8988T (cell line): ENCODE measurements around the gene CLEC4A.
"Not testable (repeated sequence)": the region's sequence is repeated elsewhere in the genome, so short reads cannot be mapped to it uniquely, and the experiment has no call there.

ENCODE experiments used
- DNase-seq: peaks from one replicate; pipeline ENCODE4 v3.0.0; 2011

Gene CLEC4A

GRCh38 chr12:8134398-8134930 is 11.0 kb downstream of the CLEC4A start:
- DNase-seq = not testable (repeated sequence)

- not testable (repeated sequence) for DNase-seq
Measured at GRCh38 chr12:8141647-8142046, 18.2 kb downstream of the CLEC4A start.

GRCh38 chr12:8143261-8143660 is 19.8 kb downstream of the CLEC4A start:
- DNase-seq = no peak

DNA sequence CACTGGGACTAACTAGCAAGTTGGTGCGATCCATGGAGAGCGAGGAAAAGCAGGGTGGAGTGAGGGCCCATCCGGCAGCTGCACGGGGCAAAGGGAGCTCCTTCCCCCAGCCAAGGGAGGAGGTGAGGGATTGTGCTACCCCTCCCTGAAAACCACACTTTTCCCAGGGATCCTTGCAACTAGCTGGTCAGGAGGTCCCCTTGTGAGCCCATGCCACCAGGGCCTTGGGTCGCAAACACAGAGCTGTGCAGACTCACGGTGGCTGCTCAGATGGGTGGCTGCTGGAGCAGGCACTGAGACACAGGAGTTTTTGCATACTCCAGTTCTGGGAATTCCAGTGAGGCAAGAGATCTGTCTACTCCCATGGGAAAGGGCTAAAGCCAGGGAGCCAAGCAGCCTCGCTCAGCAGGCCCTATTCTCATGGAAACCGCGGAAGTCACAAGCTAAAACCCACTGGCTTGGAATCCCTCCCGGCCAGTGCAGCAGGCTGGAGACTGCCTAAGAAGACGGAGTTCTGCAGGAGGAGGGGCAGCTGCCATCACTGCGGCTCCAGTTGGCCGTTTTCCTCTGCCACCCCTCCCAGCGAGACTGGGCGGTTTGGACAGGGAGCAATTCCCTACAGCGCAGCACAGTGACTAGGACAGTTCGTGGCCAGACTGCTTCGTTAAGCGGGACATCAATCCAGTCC is 22.5 kb downstream of the CLEC4A start:
- DNase-seq = no peak

DNA sequence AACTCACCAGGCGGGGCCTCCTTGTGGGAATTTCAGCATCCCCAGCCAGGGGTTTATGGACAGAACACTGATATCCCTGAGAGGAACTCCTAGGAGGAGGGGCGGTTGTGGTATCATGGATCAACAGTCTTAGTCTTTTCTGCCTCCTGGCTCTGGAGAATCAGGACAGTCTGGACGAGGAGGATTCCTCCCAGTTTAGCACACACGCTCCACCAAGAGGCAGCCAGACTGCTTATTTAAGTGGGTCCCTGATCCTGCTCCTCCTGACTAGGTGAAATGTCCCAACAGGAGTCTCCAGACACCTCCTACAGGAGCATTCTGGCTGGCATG is 23.0 kb downstream of the CLEC4A start:
- DNase-seq = no peak

DNA sequence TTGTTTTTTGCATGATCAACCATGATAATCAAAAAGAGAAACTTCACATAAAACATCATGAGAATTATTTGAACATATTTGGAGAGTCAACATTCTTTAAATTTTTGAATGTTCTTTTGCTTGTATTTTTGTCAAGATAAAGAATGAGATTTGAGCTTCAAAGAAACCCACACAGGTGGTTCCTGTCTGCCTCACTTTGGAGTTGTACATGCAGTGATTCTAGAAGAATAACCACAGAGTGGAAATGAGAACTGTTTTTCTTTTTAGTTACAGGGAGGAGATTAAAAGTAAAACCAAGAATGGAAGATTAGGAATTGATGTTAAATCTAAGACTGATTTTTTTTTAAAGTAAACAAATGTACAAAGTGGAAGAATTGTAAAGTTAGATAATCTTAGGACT is 31.1 kb downstream of the CLEC4A start:
- DNase-seq = no peak

GRCh38 chr12:8156416-8156815 is 33.0 kb downstream of the CLEC4A start:
- no peak for DNase-seq

DNA sequence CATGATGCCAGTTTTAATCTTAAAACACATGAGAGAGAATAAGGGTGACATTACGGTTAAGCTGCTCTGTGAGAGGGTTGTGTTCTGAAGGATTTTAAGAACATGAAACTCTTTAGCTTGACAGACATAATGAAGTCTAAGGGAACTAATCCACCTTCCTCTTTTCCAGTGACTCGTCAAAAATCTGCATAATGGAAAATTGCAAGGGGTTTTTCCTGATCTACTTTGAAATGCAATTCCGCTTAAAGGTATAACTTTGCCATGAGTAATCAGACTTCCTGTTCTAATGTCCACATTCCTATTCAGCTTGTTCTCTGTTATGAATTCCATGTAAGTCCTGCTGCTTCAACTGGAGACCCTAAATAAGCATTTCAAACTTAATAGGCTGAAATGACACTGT is 33.4 kb downstream of the CLEC4A start, which contains the start of gene ZNF705A:
Gene ZNF705A (plus strand): TSS at position 171 of the 400 bp plus-strand sequence. CDS start 15,611 bp downstream, outside the sequence.
- DNase-seq = no peak

DNA sequence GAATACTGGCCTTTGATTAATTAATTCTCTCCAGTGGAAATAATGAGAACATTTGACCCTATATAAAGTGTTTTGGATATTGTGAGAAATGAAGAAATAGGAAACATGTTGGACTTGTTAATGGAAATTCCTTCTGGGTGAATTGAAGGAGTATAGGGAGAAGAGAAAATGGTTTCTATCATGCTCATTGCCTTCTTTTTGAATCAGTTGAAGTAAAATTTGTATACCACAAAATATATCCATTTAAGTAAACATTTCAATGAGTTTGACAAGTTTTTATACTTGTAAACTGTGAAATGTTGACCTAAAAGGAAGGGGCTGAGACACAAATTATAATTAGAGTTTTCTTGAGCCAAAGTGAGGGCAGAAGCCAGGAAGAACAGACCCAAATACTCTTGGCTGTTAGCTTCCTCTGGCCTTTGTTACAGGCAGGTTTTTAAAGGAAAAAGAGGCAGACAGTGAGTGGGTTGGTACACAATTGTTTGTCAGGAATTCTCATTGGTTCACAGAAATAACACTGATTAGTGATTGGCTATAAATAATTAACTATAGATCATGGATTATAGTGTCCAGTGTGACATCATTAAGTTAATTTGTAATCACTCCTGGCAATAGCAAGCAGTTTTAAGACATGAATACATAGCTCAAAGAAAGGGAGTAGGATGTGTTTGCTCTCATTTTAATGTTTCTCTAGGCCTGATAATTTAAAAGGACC is 34.2 kb downstream of the CLEC4A start:
- no peak for DNase-seq

- not testable (repeated sequence) for DNase-seq
Measured at GRCh38 chr12:8172911-8173310, 49.5 kb downstream of the CLEC4A start.

- not testable (repeated sequence) for DNase-seq
Measured at GRCh38 chr12:8179989-8180585, 56.7 kb downstream of the CLEC4A start.

- not testable (repeated sequence) for DNase-seq
Measured at GRCh38 chr12:8181271-8181670, 57.9 kb downstream of the CLEC4A start.

GRCh38 chr12:8182923-8183322 is 59.5 kb downstream of the CLEC4A start:
- not testable (repeated sequence) for DNase-seq

DNA sequence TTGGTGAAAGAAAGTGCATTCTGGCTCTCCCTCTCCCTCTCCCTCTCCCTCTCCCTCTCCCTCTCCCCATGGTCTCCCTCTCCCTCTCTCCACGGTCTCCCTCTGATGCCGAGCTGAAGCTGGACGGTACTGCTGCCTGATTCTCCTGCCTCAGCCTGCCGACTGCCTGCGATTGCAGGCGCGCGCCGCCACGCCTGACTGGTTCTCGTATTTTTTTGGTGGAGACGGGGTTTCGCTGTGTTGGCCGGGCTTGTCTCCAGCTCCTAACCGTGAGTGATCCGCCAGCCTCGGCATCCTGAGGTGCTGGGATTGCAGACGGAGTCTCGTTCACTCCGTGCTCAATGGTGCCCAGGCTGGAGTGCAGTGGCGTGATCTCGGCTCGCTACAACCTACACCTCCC is 59.9 kb downstream of the CLEC4A start:
- DNase-seq = not testable (repeated sequence)

- DNase-seq = not testable (repeated sequence)
Measured at GRCh38 chr12:8184206-8184605, 60.8 kb downstream of the CLEC4A start.

- DNase-seq = not testable (repeated sequence)
Measured at GRCh38 chr12:8188088-8188487, 64.7 kb downstream of the CLEC4A start.
